ENCODE results near the gene FOXF2.

FOXF2 gene

GRCh38 chr6:1371933-1372332, 17.4 kb upstream of the FOXF2 start:
- H3K27ac ChIP-seq = no peak overlapping the region
- TF ChIP-seq ZFX (IDR thresholded peaks at IDR 0.05; ENCODE audit: borderline replicate concordance) (no peak), CTCF (IDR thresholded peaks at IDR 0.05) (no peak)

GRCh38 chr6:1372690-1373089, 16.7 kb upstream of the FOXF2 start:
- H3K27ac ChIP-seq = no peak overlapping the region
- no peak for TF ChIP-seq CTCF (IDR thresholded peaks at IDR 0.05)
- no peak for TF ChIP-seq ZFX (IDR thresholded peaks at IDR 0.05; ENCODE audit: borderline replicate concordance)

GRCh38 chr6:1376653-1377052, 12.7 kb upstream of the FOXF2 start:
- TF ChIP-seq CTCF (IDR thresholded peaks at IDR 0.05) (no peak), ZFX (IDR thresholded peaks at IDR 0.05; ENCODE audit: borderline replicate concordance) (no peak)
- H3K27ac ChIP-seq = no peak overlapping the region

- H3K27ac ChIP-seq = no peak overlapping the region
- TF ChIP-seq ZFX (IDR thresholded peaks at IDR 0.05; ENCODE audit: borderline replicate concordance) (no peak), CTCF (IDR thresholded peaks at IDR 0.05) (no peak)
Observed at GRCh38 chr6:1377526-1377925, 11.8 kb upstream of the FOXF2 start.

GRCh38 chr6:1378065-1379016, 11.0 kb upstream of the FOXF2 start:
- TF ChIP-seq ZFX (IDR thresholded peaks at IDR 0.05; ENCODE audit: borderline replicate concordance) (no peak), CTCF (IDR thresholded peaks at IDR 0.05) (no peak)
- no peak overlapping the region for H3K27ac ChIP-seq

GRCh38 chr6:1379017-1379787, 10.2 kb upstream of the FOXF2 start:
- TF ChIP-seq ZFX (IDR thresholded peaks at IDR 0.05; ENCODE audit: borderline replicate concordance) (no peak), CTCF (IDR thresholded peaks at IDR 0.05) (no peak)
- H3K27ac ChIP-seq = no peak overlapping the region

GRCh38 chr6:1379788-1380147, 9.6 kb upstream of the FOXF2 start:
- no peak overlapping the region for H3K27ac ChIP-seq
- TF ChIP-seq ZFX (IDR thresholded peaks at IDR 0.05; ENCODE audit: borderline replicate concordance) = no peak
- no peak for TF ChIP-seq CTCF (IDR thresholded peaks at IDR 0.05)
